Activated naive CD4-positive, alpha-beta T cell treated with Interleukin-2 at 50 U/mL for 16 hours (primary cell): ENCODE measurements around the gene ZNF43.
"Not testable (repeated sequence)": the region's sequence is repeated elsewhere in the genome, so short reads cannot be mapped to it uniquely, and the experiment has no call there.

ENCODE experiments used
- DNase-seq: peaks from one replicate; pipeline ENCODE4 v3.0.0-alpha.2; 2020

The ZNF43 gene

GRCh38 chr19:21808400-21809000 is 27.5 kb downstream of the ZNF43 start:
- DNase-seq, result not testable (repeated sequence)

- no peak for DNase-seq
Observed at GRCh38 chr19:21789466-21790085, 46.4 kb downstream of the ZNF43 start.

DNA sequence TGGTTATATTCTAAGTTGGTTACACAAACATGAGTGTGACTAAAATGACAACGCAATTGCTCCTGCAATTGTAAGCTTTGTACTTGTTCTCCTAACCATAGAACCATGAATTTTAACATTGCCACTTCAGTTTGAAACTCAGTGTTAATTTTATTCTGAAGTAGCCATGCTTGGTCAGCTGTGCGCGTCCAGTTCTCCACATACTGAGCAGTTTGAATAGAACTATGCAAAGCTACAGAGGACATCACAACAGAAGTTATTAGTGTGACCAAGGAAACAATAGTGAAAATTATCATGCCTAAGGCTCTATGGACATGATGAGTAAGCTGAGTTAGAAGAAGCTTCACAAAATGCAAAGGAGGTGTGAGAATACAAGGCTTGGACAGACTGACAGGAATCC is 49.0 kb downstream of the ZNF43 start:
- DNase-seq, result no peak

DNA sequence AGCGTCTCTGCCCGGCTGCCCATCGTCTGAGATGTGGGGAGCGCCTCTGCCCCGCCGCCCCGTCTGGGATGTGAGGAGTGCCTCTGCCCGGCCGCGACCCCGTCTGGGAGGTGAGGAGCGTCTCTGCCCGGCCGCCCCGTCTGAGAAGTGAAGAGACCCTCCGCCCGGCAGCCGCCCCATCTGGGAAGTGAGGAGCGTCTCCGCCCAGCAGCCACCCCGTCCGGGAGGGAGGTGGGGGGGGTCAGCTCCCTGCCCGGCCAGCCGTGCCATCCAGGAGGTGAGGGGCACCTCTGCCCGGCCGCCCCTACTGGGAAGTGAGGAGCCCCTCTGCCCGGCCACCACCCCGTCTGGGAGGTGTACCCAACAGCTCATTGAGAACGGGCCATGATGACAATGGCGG is 60.2 kb downstream of the ZNF43 start:
- not testable (repeated sequence) for DNase-seq

DNA sequence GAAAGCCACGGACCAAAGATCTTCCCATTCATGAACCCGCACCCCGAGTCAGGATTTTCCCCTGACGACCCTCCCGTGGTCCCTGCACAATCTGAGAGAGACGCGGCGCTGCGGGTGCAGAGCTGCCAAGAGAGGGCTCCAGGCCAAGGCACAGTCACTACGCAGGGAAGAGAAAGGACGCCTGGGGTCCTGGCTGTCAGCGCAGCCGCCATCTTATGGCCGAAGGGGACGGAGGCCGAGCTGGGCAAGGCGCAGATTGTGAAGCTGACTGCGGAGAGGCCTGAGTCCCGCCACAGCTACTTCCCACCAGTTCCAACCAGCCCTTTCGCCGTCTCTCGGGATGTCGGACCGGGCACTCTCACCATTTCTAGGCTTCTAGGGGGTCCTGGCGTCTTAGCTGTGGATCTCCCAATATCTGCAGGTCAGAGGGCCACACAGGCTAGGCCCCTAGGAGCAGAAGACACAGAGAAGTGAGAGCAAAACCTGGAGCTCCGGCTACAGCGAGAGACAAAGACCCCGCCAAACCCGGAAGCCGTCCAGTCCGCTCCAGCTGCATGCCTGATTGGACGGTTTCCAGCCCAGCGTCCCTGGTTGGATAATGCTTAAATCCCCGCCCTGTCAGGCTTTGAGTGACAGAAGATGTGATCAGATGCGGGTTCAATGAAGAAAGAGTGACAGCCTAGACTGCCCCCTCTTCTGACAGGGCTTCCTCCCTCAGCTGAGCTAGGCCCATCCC is 68.7 kb downstream of the ZNF43 start, which contains the start of gene ZNF100:
Gene ZNF100, minus strand, starts transcription at position 515 of the 736 bp plus-strand sequence. Its CDS starts 150 bp downstream, at position 365.
- peak; percentile 87 for DNase-seq

GRCh38 chr19:21766705-21767064 is 69.3 kb downstream of the ZNF43 start:
- not testable (repeated sequence) for DNase-seq

GRCh38 chr19:21765151-21765550 is 70.8 kb downstream of the ZNF43 start:
- DNase-seq, result peak; percentile 9

GRCh38 chr19:21761547-21761946 is 74.4 kb downstream of the ZNF43 start:
- not testable (repeated sequence) for DNase-seq

DNA sequence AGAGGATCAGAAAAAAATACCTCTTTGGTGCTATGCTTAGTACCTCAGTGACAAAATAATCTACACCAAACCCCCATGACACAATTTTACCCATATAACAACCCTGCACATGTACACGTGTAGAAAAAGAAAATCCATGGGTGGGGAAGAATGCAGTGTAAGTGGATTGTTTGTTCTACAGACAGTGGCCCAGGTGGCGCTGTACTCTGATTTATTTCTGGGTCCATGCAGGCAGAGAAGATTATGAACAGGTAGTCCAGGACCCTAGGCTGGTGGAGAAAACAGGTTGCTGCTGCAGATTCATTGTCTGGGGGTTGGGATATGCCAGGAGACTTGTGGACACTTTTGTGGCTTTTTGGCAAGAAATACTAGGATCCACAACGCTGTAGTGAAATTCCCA is 77.7 kb downstream of the ZNF43 start:
- no peak for DNase-seq

GRCh38 chr19:21755555-21755954 is 80.4 kb downstream of the ZNF43 start:
- not testable (repeated sequence) for DNase-seq
